ENCODE data around the gene MFSD11. TPM values are rescaled to one million over a fixed set of nuclear protein-coding genes. Genes with fewer than 3 reads are reported as not detected.
"Not testable (repeated sequence)": the region's sequence is repeated elsewhere in the genome, so short reads cannot be mapped to it uniquely, and the experiment has no call there.

Gene MFSD11
- polyA plus RNA-seq, 2 of the 4 experiments (the other 2 are of a cell fraction): 17.5 to 26.0 TPM

DNA sequence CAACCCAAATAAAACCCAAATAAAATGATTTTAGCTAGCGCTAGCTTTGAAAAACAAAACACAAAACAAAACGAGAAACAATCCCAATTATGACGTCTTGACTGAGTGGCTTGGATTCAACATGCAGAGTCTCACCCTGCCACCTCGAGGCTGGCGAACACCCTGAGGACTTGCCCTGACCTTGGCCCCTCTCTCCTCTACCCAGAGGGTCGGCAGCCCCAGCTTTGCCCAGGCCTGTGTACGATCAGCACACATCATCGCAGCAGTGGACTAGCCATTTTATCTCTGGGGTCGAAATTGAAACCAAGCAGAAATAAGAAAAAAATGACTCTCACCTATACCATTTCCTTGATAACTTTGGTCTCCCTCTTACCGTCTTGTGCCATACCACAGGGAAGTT is 16.5 kb upstream of the MFSD11 start:
- 88% methylated on average over 10 of the region's 10 CpGs for WGBS (ENCODE audit: missing lambda C conversion rate)
- Histone ChIP-seq H3K9me3 (no peaks in the 10 kb centered on the region), H3K4me2 (no peak overlapping the region), H3K4me3 (no peak overlapping the region), H3K27ac (no peak overlapping the region), H3K4me1 (peaks cover 8% of the 10 kb centered on the region; the same call in 2 of the 3 replicates)
- TF ChIP-seq EHMT2 (IDR thresholded peaks at IDR 0.05; ENCODE audit: low read depth) (no peak), CHD4 (IDR thresholded peaks at IDR 0.05; ENCODE audit: borderline replicate concordance) (no peak), JUN (IDR thresholded peaks at IDR 0.05) (no peak), NR3C1 (IDR thresholded peaks at IDR 0.05) (no peak), FOSB (CRISPR knock-in tag; IDR thresholded peaks at IDR 0.05) (no peak), ZFP36 (IDR thresholded peaks at IDR 0.05; ENCODE audit: borderline replicate concordance, partially characterized antibody) (no peak), RAD21 (conservative IDR thresholded peaks at IDR 0.05 in 1 of 2, IDR thresholded peaks at IDR 0.05 in 1 of 2) (no peak), MYC (IDR thresholded peaks at IDR 0.05; ENCODE audit: borderline replicate concordance, low read length) (no peak), NFE2L2 (conservative IDR thresholded peaks at IDR 0.05; ENCODE audit: low read length) (no peak), ESRRA (IDR thresholded peaks at IDR 0.05; ENCODE audit: borderline replicate concordance, low read length) (no peak), GATA3 (IDR thresholded peaks at IDR 0.05; ENCODE audit: borderline replicate concordance) (no peak), PHF8 (IDR thresholded peaks at IDR 0.05; ENCODE audit: borderline replicate concordance, low read depth) (no peak), EP300 (IDR thresholded peaks at IDR 0.05) (no peak), MAFK (IDR thresholded peaks at IDR 0.05; ENCODE audit: partially characterized antibody) (no peak), BHLHE40 (IDR thresholded peaks at IDR 0.05; ENCODE audit: low read depth, low read length) (no peak), CHD2 (IDR thresholded peaks at IDR 0.05; ENCODE audit: low read length, partially characterized antibody) (no peak), POLR2A (IDR thresholded peaks at IDR 0.05; ENCODE audit: low read length) (no peak), SREBF2 (IDR thresholded peaks at IDR 0.05) (no peak), RARB (CRISPR knock-in tag; IDR thresholded peaks at IDR 0.05) (no peak)
- TF ChIP-seq, protein P1, sequence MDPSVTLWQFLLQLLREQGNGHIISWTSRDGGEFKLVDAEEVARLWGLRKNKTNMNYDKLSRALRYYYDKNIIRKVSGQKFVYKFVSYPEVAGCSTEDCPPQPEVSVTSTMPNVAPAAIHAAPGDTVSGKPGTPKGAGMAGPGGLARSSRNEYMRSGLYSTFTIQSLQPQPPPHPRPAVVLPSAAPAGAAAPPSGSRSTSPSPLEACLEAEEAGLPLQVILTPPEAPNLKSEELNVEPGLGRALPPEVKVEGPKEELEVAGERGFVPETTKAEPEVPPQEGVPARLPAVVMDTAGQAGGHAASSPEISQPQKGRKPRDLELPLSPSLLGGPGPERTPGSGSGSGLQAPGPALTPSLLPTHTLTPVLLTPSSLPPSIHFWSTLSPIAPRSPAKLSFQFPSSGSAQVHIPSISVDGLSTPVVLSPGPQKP (IDR thresholded peaks at IDR 0.05; ENCODE audit: low read depth, low read length): no peak
- ChIA-PET POLR2A (no interaction called here), CTCF (interaction anchor here (0.6 to 26.0 kb wide), 6 partner anchors 8 to 255 kb away, joined by 4 to 456 read pairs (median 85); partner anchors contain the start of gene MXRA7)
- FAIRE-seq: no peak
- no peak for DNase-seq (ENCODE audit: low read depth in 1 of 2, low spot score in 1 of 2)
- ATAC-seq: no peak

GRCh38 chr17:76722279-76722678 is 15.6 kb upstream of the MFSD11 start:
- ChIA-PET POLR2A (interaction anchor here (0.6 kb wide), 1 partner anchor 1114 kb away, joined by 3 read pairs; no protein-coding TSS in a partner anchor), CTCF (interaction anchor here (1.2 to 26.0 kb wide), 7 partner anchors 9 to 334 kb away, joined by 3 to 456 read pairs (median 9); partner anchors contain the start of genes MFSD11 and MXRA7)
- WGBS (ENCODE audit: missing lambda C conversion rate): 90% methylated on average over 8 of the region's 8 CpGs
- H3K9me3 ChIP-seq: no peaks in the 10 kb centered on the region
- H3K4me3 ChIP-seq: no peak overlapping the region
- peaks cover 8% of the 10 kb centered on the region; the same call in 2 of the 3 replicates for H3K4me1 ChIP-seq
- H3K27ac ChIP-seq: no peak overlapping the region
- no peak for DNase-seq (ENCODE audit: low read depth in 1 of 2, low spot score in 1 of 2)
- FAIRE-seq: no peak
- H3K4me2 ChIP-seq: no peak overlapping the region
- TF ChIP-seq CHD4 (IDR thresholded peaks at IDR 0.05; ENCODE audit: borderline replicate concordance): no peak
- no peak for TF ChIP-seq POLR2AphosphoS2 (conservative IDR thresholded peaks at IDR 0.05; ENCODE audit: low read length)
- no peak for TF ChIP-seq CBX2 (IDR thresholded peaks at IDR 0.05; ENCODE audit: borderline replicate concordance, low read depth)
- no peak for TF ChIP-seq CBX8 (IDR thresholded peaks at IDR 0.05)
- no peak for ATAC-seq

DNA sequence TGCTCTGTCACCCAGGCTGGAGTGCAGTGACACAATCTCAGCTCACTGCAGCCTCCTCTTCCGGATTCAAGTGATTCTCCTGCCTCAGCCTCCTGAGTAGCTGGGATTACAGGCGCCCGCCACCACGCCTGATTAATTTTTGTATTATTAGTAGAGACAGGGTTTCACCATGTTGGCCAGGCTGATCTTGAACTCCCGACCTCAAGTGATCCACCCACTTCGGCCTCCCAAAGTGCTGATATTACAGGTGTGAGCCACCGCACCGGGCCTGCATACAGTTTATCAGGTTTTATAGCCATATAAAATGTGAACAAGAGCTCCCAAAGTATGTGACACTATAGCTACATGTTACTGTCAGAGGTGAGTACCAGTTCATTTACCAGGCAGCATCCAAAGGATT is 14.9 kb upstream of the MFSD11 start:
- FAIRE-seq; ATAC-seq; H3K4me2 ChIP-seq; POLR2A ChIA-PET; H3K27ac ChIP-seq; H3K4me3 ChIP-seq; H3K9me3 ChIP-seq; DNase-seq (ENCODE audit: low read depth in 1 of 2, low spot score in 1 of 2): not testable (repeated sequence)
- H3K4me1 ChIP-seq: peaks cover 15% of the 10 kb centered on the region
- CTCF ChIA-PET: interaction anchor here (1.2 to 26.0 kb wide), 7 partner anchors 9 to 333 kb away, joined by 3 to 456 read pairs (median 9); partner anchors contain the start of genes MFSD11 and MXRA7
- WGBS (ENCODE audit: missing lambda C conversion rate): 96% methylated on average over 8 of the region's 8 CpGs
